GM12878 (cell line): Measurements from ENCODE around the gene TPRN. TPM values are rescaled to one million over a fixed set of nuclear protein-coding genes. Genes with fewer than 3 reads are reported as not detected.

ENCODE experiments used
- ATAC-seq: fragments of 200-7000 bp; cut with Tn5 transposase; 3 replicates; pipeline ENCODE4 v1.9.1; 2020; ENCODE audit warnings: mild to moderate bottlenecking, moderate library complexity
- BruUV-seq: library from RNA; stranded (reverse); fragments of 400-500 nt; replicated peaks from 2 replicates; lab custom pipeline; 2021; lab: Mats Ljungman, UMichigan
- CTCF ChIA-PET: fragments of 300-600 bp; sonication (Branson Sonifier 250); formaldehyde crosslinking; extraction: SDS; loops from one replicate; lab custom pipeline; 2021; ENCODE audit warnings: inconsistent platforms; lab: Yijun Ruan, JAX
- POLR2A ChIA-PET: fragments of 350-600 bp; formaldehyde crosslinking; extraction: SDS; loops from one replicate; lab custom pipeline; 2021; ENCODE audit warnings: inconsistent platforms; lab: Charles Lee
- RAD21 ChIA-PET: fragments of 300-600 bp; sonication (Branson Sonifier 250); formaldehyde crosslinking; loops from one replicate; lab custom pipeline; 2023; ENCODE audit warnings: antibody characterized with exemption; ENCODE audit not compliant: unreplicated experiment; lab: Charles Lee
- SMC1A ChIA-PET: fragments of 300-600 bp; sonication (Branson Sonifier 250); formaldehyde crosslinking; loops from one replicate; lab custom pipeline; 2023; ENCODE audit not compliant: unreplicated experiment, uncharacterized antibody; lab: Charles Lee
- DNase-seq: peaks from one replicate; pipeline ENCODE4 v3.0.0-alpha.2; 2011; ENCODE audit warnings: low read depth, low spot score
- FAIRE-seq: peaks from 3 replicates; lab custom pipeline; 2011; peaks lifted over from hg19 to GRCh38; lab: Jason Lieb, UNC
- H2AFZ ChIP-seq: 2 replicates; pipeline ENCODE4 v1.6.0; 2011; ENCODE audit warnings: low read depth, low read length, control low read depth; ENCODE audit not compliant: control insufficient read depth
- H3K27ac ChIP-seq: 2 replicates; pipeline ENCODE4 v1.5.1; 2011; ENCODE audit warnings: control low read depth; ENCODE audit not compliant: control insufficient read depth, insufficient read depth
- H3K27me3 ChIP-seq, 2 experiments: replicated peaks in 1 of 2; 2 replicates each; pipeline versions ENCODE4 v1.6.0 to v1.6.1; 2011; ENCODE audit warnings: low read length in 1 of 2; ENCODE audit not compliant: control insufficient read depth in 2 of 2, insufficient read depth in 2 of 2
- H3K36me3 ChIP-seq, 2 experiments: 2 replicates each; pipeline ENCODE4 v1.5.1; 2011; ENCODE audit warnings: low read length in 1 of 2; ENCODE audit not compliant: control insufficient read depth in 2 of 2, insufficient read depth in 2 of 2
- H3K4me1 ChIP-seq: 2 replicates; pipeline ENCODE4 v1.6.1; 2011; ENCODE audit warnings: mild to moderate bottlenecking, low read length, moderate library complexity, mixed read lengths; ENCODE audit not compliant: control insufficient read depth, insufficient read depth
- H3K4me2 ChIP-seq: 2 replicates; pipeline ENCODE4 v1.6.0; 2011; ENCODE audit warnings: control low read depth; ENCODE audit not compliant: control insufficient read depth, insufficient read depth
- H3K4me3 ChIP-seq: fragments of 200-600 bp; sonication (generic); 2 replicates; pipeline ENCODE4 v1.5.1; 2016
- H3K79me2 ChIP-seq: 2 replicates; pipeline ENCODE4 v1.6.0; 2011; ENCODE audit warnings: low read length; ENCODE audit not compliant: control insufficient read depth, insufficient read depth
- H3K9ac ChIP-seq: 2 replicates; pipeline ENCODE4 v1.8.0; 2011; ENCODE audit warnings: low read length, control low read depth, mixed read lengths; ENCODE audit not compliant: control insufficient read depth, insufficient read depth
- H3K9me3 ChIP-seq: replicated peaks from 3 replicates; pipeline ENCODE4 v1.5.1; 2011; ENCODE audit warnings: mild to moderate bottlenecking, low read length; ENCODE audit not compliant: control insufficient read depth, insufficient read depth
- H4K20me1 ChIP-seq: 2 replicates; pipeline ENCODE4 v1.6.0; 2011; ENCODE audit not compliant: control insufficient read depth, insufficient read depth
- CHD2 ChIP-seq: IDR thresholded peaks from 2 replicates; pipeline ENCODE4 v1.6.1; 2011; ENCODE audit warnings: low read depth, low read length, improper control_type of control experiment, borderline replicate concordance
- E4F1 ChIP-seq: fragments of 450-650 bp; IDR thresholded peaks from 2 replicates; pipeline ENCODE4 v1.6.1; 2018; ENCODE audit warnings: borderline replicate concordance, mild to moderate bottlenecking; ENCODE audit not compliant: partially characterized antibody
- HDAC6 ChIP-seq: fragments of 200-600 bp; sonication (generic); IDR thresholded peaks from one replicate; pipeline ENCODE4 v1.8.0; 2017; ENCODE audit warnings: antibody characterized with exemption; ENCODE audit not compliant: unreplicated experiment
- JUND ChIP-seq: IDR thresholded peaks from 2 replicates; pipeline ENCODE4 v1.6.1; 2012; ENCODE audit warnings: low read depth, mild to moderate bottlenecking, low read length, improper control_type of control experiment, moderate library complexity
- REST ChIP-seq: IDR thresholded peaks from 2 replicates; pipeline ENCODE4 v1.6.1; 2012; ENCODE audit warnings: mild to moderate bottlenecking, low read depth, low read length
- SMAD1 ChIP-seq: fragments of 450-650 bp; IDR thresholded peaks from 2 replicates; pipeline ENCODE4 v1.6.1; 2018; ENCODE audit warnings: mild to moderate bottlenecking, low read depth; ENCODE audit not compliant: partially characterized antibody
- SP1 ChIP-seq: IDR thresholded peaks from one replicate; pipeline ENCODE4 v1.6.1; 2011; ENCODE audit warnings: low read depth, low read length
- ZBED1 ChIP-seq: IDR thresholded peaks from 2 replicates; pipeline ENCODE4 v1.6.1; 2016; ENCODE audit warnings: borderline replicate concordance
- ZNF217 ChIP-seq: fragments of 450-650 bp; IDR thresholded peaks from 2 replicates; pipeline ENCODE4 v1.6.1; 2017; ENCODE audit warnings: antibody characterized with exemption, mild to moderate bottlenecking
- WGBS: methylation state at CpG from one replicate; pipeline ENCODE4 v1.1.6; 2016; ENCODE audit warnings: low lambda C conversion rate; ENCODE audit not compliant: insufficient replicate concordance, insufficient coverage; ENCODE audit errors: missing lambda C conversion rate; 5-methylcytosine and 5-hydroxymethylcytosine counted together
- in situ Hi-C: fragments of 300-500 bp; cut with MboI; formaldehyde crosslinking; loops from 9 replicates; pipeline ENCODE4 v1.14.3; 2018; ENCODE audit warnings: mixed read lengths
- intact Hi-C: fragments of 100-400 bp; cut with micrococcal nuclease; formaldehyde crosslinking; loops from one replicate; pipeline ENCODE4 v1.14.2; 2022; ENCODE audit not compliant: unreplicated experiment
- polyA plus RNA-seq, 11 experiments: library from polyadenylated mRNA; depleted of rRNA in 4 of 11; unstranded in 6 of 11; stranded (reverse) in 5 of 11; fragments of >200 nt; fragmentation: Nextera tagmentation in 4 of 11; fragmentation: Illumina TruSeq in 1 of 11; extraction: Ambion mirVana in 4 of 11; extraction: Trizol in 1 of 11; gene quantifications; 1 replicate in 1 of 11; 2 replicates in 10 of 11; pipeline versions ENCODE4 v1.2.1 to v1.2.3, GENCODE V29; 2011 to 2016; ENCODE audit warnings: inconsistent platforms in 2 of 11, missing spikeins in 2 of 11, low read depth in 1 of 11
- total RNA-seq, 4 experiments: library from RNA; depleted of rRNA in 3 of 4; stranded (reverse); fragments of >200 nt in 3 of 4; fragmentation: Illumina TruSeq in 1 of 4; extraction: Trizol in 1 of 4; gene quantifications; 2 replicates each; pipeline versions ENCODE4 v1.2.1 to v1.2.3, GENCODE V29; 2013 to 2021
- TF ChIP-seq, protein P1 (sequence below): IDR thresholded peaks from 2 replicates; pipeline ENCODE4 v1.6.1; 2011; ENCODE audit warnings: borderline replicate concordance, low read depth, mild to moderate bottlenecking, moderate library complexity, low read length; ENCODE audit not compliant: insufficient read depth, poor library complexity, severe bottlenecking

Gene TPRN
- total and polyA plus RNA-seq, 10 of the 15 experiments (the other 5 are each of a cell fraction or from before 2014, with no cell fraction given), result 0.18 to 19.5 (median 3.1) TPM

DNA sequence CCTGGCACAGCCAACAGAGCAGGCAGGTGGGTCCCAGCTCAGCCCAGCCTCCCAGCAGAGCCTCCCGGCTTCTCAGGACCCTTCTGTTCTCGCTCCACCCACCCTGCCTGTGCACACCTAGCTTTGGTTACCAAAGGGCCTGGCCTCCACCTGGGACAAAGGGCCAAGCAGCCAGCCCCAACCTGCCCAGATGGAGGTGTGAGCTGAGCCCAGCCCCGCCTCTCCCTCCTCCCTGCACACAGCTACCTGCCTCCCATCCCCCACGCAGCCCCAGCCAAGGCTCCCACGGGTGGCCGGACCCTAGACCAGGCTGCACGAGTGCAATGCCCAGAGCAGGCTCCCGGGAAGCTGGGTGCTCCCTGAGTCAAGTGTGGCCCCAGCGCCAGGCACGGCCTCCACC is 5.6 kb downstream of the TPRN start:
- no peak for ATAC-seq
- intact Hi-C loops, result no loop called here
- in situ Hi-C loops, result no loop called here
- Histone ChIP-seq H3K9me3 (no peaks in the 10 kb centered on the region), H3K36me3 (peaks cover 0 to 7% of the 10 kb centered on the region in 2 experiments; a peak in 2 of 4 replicates)
- POLR2A ChIA-PET, result interaction anchor here (2.8 kb wide), 1 partner anchor 29 kb away, joined by 10 read pairs; the partner anchor contains the start of gene CYSRT1
- SMC1A ChIA-PET, result no interaction called here
- no peak for TF ChIP-seq E4F1
- no peak for TF ChIP-seq HDAC6
- TF ChIP-seq CHD2, result no peak
- TF ChIP-seq SP1, result no peak
- TF ChIP-seq, protein P1, sequence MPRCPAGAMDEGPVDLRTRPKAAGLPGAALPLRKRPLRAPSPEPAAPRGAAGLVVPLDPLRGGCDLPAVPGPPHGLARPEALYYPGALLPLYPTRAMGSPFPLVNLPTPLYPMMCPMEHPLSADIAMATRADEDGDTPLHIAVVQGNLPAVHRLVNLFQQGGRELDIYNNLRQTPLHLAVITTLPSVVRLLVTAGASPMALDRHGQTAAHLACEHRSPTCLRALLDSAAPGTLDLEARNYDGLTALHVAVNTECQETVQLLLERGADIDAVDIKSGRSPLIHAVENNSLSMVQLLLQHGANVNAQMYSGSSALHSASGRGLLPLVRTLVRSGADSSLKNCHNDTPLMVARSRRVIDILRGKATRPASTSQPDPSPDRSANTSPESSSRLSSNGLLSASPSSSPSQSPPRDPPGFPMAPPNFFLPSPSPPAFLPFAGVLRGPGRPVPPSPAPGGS, result no peak
- no peak for TF ChIP-seq REST
- TF ChIP-seq ZBED1, result no peak
- TF ChIP-seq SMAD1, result no peak
- TF ChIP-seq ZNF217, result no peak
- TF ChIP-seq JUND, result no peak
- TF ChIP-seq, all 136 proteins: peak for 0
- Histone ChIP-seq H3K4me3 (no peak overlapping the region), H4K20me1 (peaks cover under 1% of the 10 kb centered on the region; the same call in 1 of the 2 replicates), H3K79me2 (peaks cover 6% of the 10 kb centered on the region), H3K4me2 (0 out of 2 replicates have a peak overlapping the region, but pooled peaks have one; percentile 3), H2AFZ (no peak overlapping the region), H3K4me1 (peaks cover 6% of the 10 kb centered on the region), H3K27me3 (no peaks in the 10 kb centered on the region), H3K27ac (no peak overlapping the region), H3K9ac (no peak overlapping the region)
- ChIA-PET CTCF (interaction anchor here (0.6 to 1.1 kb wide), 3 partner anchors 42 to 166 kb away, joined by 3 to 5 read pairs (median 3); no protein-coding TSS in a partner anchor), RAD21 (no interaction called here)
- no TSS peak for BruUV-seq
- FAIRE-seq (no peak), DNase-seq (no peak)
- 91% methylated on average over 9 of the region's 10 CpGs for WGBS
